GM12891 (cell line): ENCODE results near the gene PISD.

Experiments
- PAX5 ChIP-seq: IDR thresholded peaks from 2 replicates; pipeline ENCODE4 v1.6.1; 2011; ENCODE audit warnings: low read length, moderate library complexity, mild to moderate bottlenecking; ENCODE audit not compliant: insufficient read depth, severe bottlenecking
- POLR2A ChIP-seq: IDR thresholded peaks from 2 replicates; pipeline ENCODE4 v1.6.1; 2011; ENCODE audit warnings: low read depth, low read length, control low read depth
- POLR2AphosphoS5 ChIP-seq: IDR thresholded peaks from 2 replicates; pipeline ENCODE4 v1.6.1; 2011; ENCODE audit warnings: low read depth, low read length, control low read depth
- POU2F2 ChIP-seq: IDR thresholded peaks from 2 replicates; pipeline ENCODE4 v1.6.1; 2011; ENCODE audit warnings: low read depth, mild to moderate bottlenecking, control low read depth, low read length, moderate library complexity
- SPI1 ChIP-seq: IDR thresholded peaks from 2 replicates; pipeline ENCODE4 v1.6.1; 2011; ENCODE audit warnings: low read depth, low read length, control low read depth
- TAF1 ChIP-seq: IDR thresholded peaks from 2 replicates; pipeline ENCODE4 v1.6.1; 2011; ENCODE audit warnings: low read depth, low read length, control low read depth

- 0 out of 2 replicates have a peak, but pooled peaks have one; percentile 44 for TF ChIP-seq POLR2AphosphoS5
- no peak for TF ChIP-seq POLR2A
- TF ChIP-seq TAF1 = no peak
- no peak for TF ChIP-seq SPI1
- TF ChIP-seq POU2F2 = 0 out of 2 replicates have a peak, but pooled peaks have one; percentile 5
- TF ChIP-seq PAX5 = no peak
Observed at GRCh38 chr22:31620756-31621480, 41.1 kb downstream of the PISD start.
